GM19099 (cell line): Measurements from ENCODE around the gene ZFP37.

Source experiments
- POLR2A ChIP-seq: IDR thresholded peaks from 3 replicates; pipeline ENCODE4 v1.6.1; 2011; ENCODE audit warnings: low read depth; ENCODE audit not compliant: insufficient read length; ENCODE audit errors: extremely low read depth

ZFP37 gene

DNA sequence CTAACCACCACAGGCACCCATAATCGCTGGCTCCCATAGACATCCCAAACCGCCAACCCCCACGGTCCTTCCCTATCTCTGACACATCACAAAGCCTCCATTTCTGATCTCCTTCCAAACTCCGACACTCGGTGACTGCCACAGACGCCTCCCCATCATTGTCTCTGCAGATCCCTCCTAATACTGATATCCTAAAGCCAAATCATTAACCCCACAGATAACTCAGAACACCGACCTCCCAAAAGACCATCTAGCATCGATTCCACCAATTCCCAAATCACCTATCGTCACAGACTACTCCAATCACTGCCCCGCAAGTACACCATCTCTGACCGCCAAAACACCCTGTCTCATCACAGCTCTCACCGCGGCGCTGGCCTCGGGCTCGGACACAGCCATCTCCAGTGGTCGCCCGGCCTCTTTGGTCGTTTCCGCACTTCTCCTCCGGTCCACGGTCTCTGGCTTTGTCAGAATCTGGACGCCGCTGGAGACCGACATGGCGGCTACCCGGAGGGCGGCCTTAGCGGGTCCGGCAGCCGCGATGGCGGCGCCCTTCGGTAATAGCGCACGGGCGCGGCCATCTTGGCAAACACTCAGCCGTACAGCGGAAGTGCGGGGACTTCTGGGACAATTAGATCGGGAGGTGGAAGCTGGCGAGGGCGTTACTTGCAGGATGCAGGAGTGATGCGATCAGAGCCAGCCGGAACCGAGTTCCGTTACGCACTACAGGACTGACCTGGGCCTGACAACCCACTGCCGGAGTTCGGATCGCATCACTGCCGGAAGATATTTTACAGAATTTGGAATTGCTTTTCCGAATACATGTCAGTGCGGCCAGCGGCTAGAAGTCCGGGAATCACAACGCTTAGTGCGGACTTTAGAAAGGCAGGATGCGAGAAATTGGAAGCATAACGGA is at the start of gene ZFP37:
Gene ZFP37 (minus strand): TSS at position 534 of the 916 bp plus-strand sequence. CDS start 36 bp downstream, at position 498.
- TF ChIP-seq POLR2A, result no peak

DNA sequence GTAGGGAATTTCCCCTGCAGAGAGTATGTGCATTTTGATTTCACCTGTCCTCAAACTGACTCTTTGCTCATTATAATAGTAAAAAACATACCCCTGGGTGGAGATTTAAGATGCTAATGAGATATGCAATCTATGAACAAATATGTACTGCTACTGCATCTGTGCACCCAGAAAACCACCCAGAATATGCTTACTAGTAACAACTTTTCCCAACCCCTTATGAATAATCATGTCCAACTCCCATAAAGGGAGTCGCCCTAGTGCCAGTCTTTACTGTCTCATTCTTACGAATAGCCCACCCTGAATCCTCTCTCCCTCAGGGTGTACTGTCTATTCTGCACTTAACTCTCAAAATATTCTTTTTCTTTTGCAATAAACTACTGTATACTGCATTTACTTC is 39.0 kb upstream of the ZFP37 start:
- no peak for TF ChIP-seq POLR2A

DNA sequence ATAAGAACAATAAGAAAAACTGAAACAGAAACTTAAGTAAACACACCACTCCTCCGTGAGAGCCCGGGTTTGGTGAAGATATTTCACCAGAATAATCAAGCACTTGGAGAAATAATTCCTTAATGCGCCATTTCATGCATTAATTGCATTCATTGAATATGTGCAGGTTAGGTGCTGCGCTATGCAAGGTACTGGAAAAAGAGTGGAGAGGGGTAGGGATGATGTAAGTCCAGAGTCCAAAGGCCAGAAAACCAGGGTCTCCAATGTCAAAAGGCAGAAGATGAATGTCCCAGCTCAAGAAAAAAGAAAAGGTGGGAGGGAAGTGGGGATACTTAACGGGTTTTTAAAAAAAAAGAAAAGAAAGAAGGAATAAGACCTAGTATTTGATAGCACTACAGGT is 669 bp upstream of the ZFP37 start:
- no peak for TF ChIP-seq POLR2A

DNA sequence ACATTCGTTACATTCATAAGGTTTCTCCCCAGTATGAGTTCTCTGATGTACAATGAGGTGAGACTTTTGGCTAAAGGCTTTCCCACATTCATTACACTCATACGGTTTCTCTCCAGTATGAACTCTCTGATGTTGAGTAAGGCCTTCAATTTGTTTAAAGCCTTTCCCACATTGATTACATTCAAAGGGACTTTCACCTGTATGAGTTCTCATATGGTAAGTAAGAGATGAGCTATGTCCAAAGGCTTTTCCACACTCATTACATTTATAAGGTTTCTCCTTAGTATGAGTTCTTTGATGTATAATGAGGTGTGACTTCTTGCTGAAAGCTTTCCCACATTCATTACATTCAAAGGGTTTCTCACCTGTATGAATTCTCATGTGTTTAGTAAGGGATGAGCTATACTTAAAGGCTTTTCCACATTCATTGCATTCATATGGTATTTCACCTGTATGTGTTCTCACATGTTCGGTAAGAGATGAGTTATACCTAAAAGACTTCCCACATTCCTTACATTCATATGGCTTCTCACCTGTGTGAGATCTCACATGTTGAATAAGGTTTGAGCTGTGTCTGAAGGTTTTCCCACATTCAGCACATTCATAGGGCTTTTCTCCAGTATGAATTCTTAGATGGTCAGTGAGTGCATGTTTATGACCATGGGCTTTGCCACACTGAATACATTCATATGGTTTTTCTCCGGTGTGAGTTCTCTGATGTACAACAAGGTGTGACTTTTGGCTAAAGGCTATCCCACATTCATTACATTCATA is 13.5 kb downstream of the ZFP37 start:
- TF ChIP-seq POLR2A, result no peak

DNA sequence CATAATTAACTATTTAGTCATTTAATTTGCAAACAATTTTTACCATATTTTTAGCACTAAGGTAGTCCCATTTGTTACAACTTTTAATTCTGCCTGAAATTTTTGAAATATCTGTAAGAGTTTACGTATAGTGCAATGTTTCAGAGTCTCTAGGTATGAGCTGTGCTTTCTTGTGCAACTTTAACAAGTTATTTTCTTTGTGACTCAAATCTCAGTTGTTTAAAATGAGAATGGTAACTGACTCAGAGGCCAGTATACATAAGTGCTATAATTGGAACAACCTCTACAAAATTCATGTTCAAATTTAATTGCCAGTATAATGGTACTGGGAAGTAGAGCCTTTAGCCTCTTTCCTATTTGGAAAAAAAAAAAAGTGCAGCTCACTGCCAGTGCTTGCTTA is 30.3 kb downstream of the ZFP37 start:
- no peak for TF ChIP-seq POLR2A

DNA sequence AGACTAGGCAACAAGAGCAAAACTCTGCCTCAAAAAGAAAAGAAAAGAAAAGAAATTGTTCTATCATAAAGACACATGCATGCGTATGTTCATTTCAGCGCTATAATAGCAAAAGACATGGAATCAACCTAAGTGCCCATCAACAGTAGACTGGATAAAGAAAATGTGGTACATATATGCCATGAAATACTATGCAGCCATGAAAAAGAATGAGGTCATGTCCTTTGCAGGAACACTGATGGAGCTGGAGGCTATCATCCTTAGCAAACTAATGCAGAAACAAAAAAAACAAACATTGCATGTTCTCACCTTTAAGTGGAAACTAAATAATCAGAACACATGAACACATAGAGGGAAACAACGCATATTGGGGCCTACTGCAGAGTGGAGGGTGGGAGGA is 38.3 kb downstream of the ZFP37 start:
- TF ChIP-seq POLR2A, result no peak

DNA sequence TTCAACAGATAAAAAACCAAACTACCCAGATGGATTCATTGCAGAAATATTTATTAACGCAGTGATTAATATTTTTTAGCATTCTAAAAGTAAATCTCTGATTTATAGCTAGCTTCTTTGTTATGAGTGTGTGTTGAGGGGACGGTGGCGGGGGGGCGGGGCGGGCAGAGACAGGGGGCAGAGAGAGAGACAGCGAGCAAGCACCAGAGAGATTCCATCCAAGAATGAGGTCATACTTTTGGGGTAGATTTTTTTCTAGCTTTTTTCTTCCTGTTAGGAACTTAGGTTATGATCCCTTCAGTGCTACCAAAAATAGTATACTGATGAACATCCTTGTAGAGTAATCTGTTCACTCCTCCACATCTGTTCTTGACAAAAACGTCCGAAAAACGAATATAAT is 44.0 kb downstream of the ZFP37 start:
- no peak for TF ChIP-seq POLR2A

DNA sequence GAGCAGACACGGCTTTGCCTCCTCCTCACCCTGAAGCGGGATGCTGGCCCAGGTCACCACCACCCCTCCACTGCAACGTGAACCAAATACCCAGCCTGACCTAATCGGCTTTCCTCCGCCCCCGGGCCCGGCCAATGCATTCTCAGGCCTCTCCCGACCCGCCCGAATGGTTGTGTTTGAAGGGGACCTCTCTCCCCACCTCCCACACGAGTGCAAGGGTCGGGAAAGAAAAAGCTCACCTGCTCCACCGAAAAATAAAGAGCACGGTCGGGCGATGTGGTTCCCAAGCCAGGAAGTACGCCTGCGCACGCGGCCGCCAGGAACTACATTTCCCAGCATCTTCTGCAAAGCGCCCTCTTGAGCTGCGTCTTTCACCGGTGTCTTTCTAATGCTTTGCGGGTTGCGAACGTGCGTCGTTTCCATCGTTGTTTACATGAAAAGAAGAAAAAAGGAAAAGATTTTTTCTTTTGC is 44.6 kb downstream of the ZFP37 start, which contains the start of gene ZNF883:
Gene ZNF883 (minus strand): TSS at position 282 of the 471 bp plus-strand sequence.
- TF ChIP-seq POLR2A, result no peak

DNA sequence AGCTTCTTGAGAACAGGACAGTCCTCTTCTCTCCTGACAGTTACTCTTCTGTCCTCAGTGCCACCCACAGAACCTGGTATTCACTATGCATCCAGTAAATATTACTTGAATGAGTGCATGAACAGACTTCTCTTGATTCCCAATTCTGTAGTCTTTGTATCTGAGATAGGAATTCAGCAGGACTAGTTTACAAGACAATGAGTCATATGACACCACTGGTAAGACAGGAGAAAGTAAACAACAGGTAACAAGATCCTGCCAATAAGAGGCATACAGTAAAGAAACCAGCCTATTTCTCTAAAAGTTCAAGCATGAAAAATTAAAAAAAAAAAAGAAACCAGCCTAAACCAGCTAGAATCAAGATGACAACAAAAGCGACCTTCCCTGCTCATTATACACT is 50.7 kb downstream of the ZFP37 start:
- TF ChIP-seq POLR2A, result no peak

DNA sequence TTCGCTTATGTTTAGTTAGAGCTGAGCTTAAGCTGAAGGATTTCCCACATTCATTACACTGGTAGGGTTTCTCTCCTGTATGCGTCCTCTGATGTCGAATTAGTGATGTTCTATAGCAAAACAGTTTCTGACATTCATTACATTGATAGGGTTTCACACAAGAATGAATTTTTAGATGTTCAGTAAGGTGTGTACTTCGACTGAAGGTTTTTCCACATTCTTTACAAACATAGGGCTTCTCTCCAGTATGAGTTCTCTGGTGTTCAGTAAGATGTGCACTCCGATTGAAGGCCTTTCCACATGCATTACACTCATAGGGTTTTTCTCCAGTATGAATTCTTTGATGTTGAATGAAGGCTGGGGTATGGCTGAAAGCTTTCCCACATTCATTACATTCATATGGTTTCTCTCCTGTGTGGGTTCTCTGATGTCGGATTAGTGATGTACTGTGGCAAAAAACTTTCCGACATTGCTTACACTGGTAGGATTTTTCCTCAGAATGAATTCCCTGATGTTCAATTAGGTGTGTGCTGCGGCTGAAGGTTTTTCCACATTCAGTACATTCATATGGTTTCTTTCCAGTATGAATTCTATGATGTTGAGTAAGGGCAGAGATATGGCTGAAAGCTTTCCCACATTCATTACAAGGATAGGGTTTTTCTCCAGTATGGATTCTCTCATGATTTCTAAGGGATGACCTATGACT is 59.1 kb downstream of the ZFP37 start:
- TF ChIP-seq POLR2A, result no peak
